Nephron progenitor cell (in vitro differentiated cells): ENCODE measurements around the gene FCSK.
"Not testable (repeated sequence)": the region's sequence is repeated elsewhere in the genome, so short reads cannot be mapped to it uniquely, and the experiment has no call there.

Experiments
- DNase-seq: peaks from one replicate; pipeline ENCODE4 v3.0.0; 2021
- H3K27ac Mint-ChIP-seq: 2 replicates; pipeline ENCODE4 v1.8.0; 2021; ENCODE audit warnings: mild to moderate bottlenecking, moderate library complexity, mixed read lengths
- H3K27me3 Mint-ChIP-seq: 2 replicates; pipeline ENCODE4 v1.8.0; 2021; ENCODE audit warnings: mild to moderate bottlenecking, low read depth, mixed read lengths; ENCODE audit not compliant: poor library complexity
- H3K36me3 Mint-ChIP-seq: 2 replicates; pipeline ENCODE4 v1.8.0; 2021; ENCODE audit warnings: low read depth, mixed read lengths
- H3K4me1 Mint-ChIP-seq: 2 replicates; pipeline ENCODE4 v1.8.0; 2021; ENCODE audit warnings: mixed read lengths
- H3K4me3 Mint-ChIP-seq: 2 replicates; pipeline ENCODE4 v1.8.0; 2021; ENCODE audit warnings: mild to moderate bottlenecking, moderate library complexity, mixed read lengths
- H3K9me3 Mint-ChIP-seq: 2 replicates; pipeline ENCODE4 v1.8.0; 2021; ENCODE audit warnings: mild to moderate bottlenecking, moderate library complexity, mixed read lengths
- CTCF ChIP-seq: fragments of 200-600 bp; sonication (generic); IDR thresholded peaks from 2 replicates; pipeline ENCODE4 v1.5.0; 2021; ENCODE audit warnings: antibody characterized with exemption

Gene FCSK

GRCh38 chr16:70454222-70455034, at the start of gene FCSK:
Gene FCSK, plus strand, starts transcription at chr16:70454595. Its CDS starts 8,596 bp downstream, at chr16:70463191.
- Mint-ChIP-seq H3K4me3 (peak within 1 kb of the TSS; percentile 88), H3K9me3 (no peaks in the 10 kb centered on the region), H3K4me1 (peaks cover 17% of the 10 kb centered on the region), H3K27ac (peak within 1 kb of the TSS; percentile 98), H3K27me3 (peaks cover 5% of the 10 kb centered on the region), H3K36me3 (no peaks in the 10 kb centered on the region)
- peak; percentile 81 for DNase-seq
- peak; percentile 22 for TF ChIP-seq CTCF

GRCh38 chr16:70406104-70406503, 48.3 kb upstream of the FCSK start:
- H3K9me3 Mint-ChIP-seq, DNase-seq, H3K4me3 Mint-ChIP-seq, H3K27me3 Mint-ChIP-seq: not testable (repeated sequence)
- Mint-ChIP-seq H3K27ac (peak overlapping the region; percentile 22), H3K36me3 (peaks cover 48% of the 10 kb centered on the region), H3K4me1 (peaks cover 38% of the 10 kb centered on the region)

GRCh38 chr16:70407811-70408274, 46.6 kb upstream of the FCSK start:
- no peak for DNase-seq
- Mint-ChIP-seq H3K4me1 (peaks cover 33% of the 10 kb centered on the region), H3K36me3 (peaks cover 60% of the 10 kb centered on the region), H3K27me3 (no peaks in the 10 kb centered on the region), H3K4me3 (peak overlapping the region; percentile 18), H3K9me3 (peaks cover 10% of the 10 kb centered on the region), H3K27ac (peak overlapping the region; percentile 43)
- no peak for TF ChIP-seq CTCF

GRCh38 chr16:70410734-70411133, 43.7 kb upstream of the FCSK start:
- H3K4me1 Mint-ChIP-seq = peaks cover 37% of the 10 kb centered on the region
- H3K4me3 Mint-ChIP-seq = no peak overlapping the region
- no peak for TF ChIP-seq CTCF
- H3K27me3 Mint-ChIP-seq = no peaks in the 10 kb centered on the region
- no peak for DNase-seq
- H3K36me3 Mint-ChIP-seq = peaks cover 45% of the 10 kb centered on the region
- no peaks in the 10 kb centered on the region for H3K9me3 Mint-ChIP-seq
- peak overlapping the region; percentile 51 for H3K27ac Mint-ChIP-seq

GRCh38 chr16:70412385-70412784, 42.0 kb upstream of the FCSK start:
- peaks cover 39% of the 10 kb centered on the region for H3K36me3 Mint-ChIP-seq
- H3K27me3 Mint-ChIP-seq = no peaks in the 10 kb centered on the region
- no peak for TF ChIP-seq CTCF
- DNase-seq = no peak
- H3K4me3 Mint-ChIP-seq = no peak overlapping the region
- peaks cover 44% of the 10 kb centered on the region for H3K4me1 Mint-ChIP-seq
- H3K27ac Mint-ChIP-seq = no peak overlapping the region
- no peaks in the 10 kb centered on the region for H3K9me3 Mint-ChIP-seq

GRCh38 chr16:70413572-70413971, 40.8 kb upstream of the FCSK start:
- H3K36me3 Mint-ChIP-seq = peaks cover 39% of the 10 kb centered on the region
- not testable (repeated sequence) for DNase-seq, H3K27ac Mint-ChIP-seq, H3K4me3 Mint-ChIP-seq, H3K9me3 Mint-ChIP-seq, H3K27me3 Mint-ChIP-seq
- peaks cover 44% of the 10 kb centered on the region for H3K4me1 Mint-ChIP-seq
